GM21526 (cell line): ENCODE results near the gene FLT4.

Source experiments
- ATAC-seq: cut with Tn5 transposase; IDR thresholded peaks from one replicate; pipeline ENCODE4 v1.9.1; 2021; ENCODE audit warnings: moderate library complexity; ENCODE audit not compliant: unreplicated experiment, low FRiP score

The FLT4 gene

DNA sequence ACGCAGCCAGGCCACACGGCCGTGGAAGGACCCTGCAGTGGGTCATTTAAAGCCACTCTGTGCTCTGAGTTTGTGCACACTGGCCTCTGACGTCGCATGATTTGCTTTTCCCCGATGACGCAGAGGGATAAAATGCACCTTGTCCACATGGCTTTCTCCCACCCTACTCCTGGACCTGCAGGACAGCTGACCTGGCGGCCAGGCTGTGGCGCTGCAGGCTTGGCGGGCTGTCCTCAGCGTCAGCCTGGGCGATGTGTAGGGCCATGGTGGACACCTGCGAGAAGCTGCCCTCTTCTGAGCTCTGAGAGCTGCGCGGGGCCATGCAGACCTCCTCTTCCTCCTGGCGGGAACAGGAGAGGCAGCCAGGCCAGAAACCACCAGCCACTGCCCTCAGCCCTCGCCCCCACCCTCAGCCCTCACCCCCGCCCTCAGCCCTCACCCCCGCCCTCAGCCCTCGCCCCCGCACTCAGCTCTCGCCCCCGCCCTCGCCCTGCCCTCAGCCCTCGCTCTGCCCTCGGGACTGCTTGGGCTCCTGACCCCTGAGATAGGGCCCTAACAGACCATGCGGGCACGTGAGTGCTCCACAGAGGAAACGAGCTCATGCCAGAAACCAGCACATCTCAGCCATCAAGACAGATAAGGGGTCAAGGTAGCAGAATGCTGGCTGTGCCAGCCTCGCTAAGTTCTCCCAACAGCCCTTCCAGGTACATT lies 38.1 kb downstream of the FLT4 start:
- no peak for ATAC-seq

DNA sequence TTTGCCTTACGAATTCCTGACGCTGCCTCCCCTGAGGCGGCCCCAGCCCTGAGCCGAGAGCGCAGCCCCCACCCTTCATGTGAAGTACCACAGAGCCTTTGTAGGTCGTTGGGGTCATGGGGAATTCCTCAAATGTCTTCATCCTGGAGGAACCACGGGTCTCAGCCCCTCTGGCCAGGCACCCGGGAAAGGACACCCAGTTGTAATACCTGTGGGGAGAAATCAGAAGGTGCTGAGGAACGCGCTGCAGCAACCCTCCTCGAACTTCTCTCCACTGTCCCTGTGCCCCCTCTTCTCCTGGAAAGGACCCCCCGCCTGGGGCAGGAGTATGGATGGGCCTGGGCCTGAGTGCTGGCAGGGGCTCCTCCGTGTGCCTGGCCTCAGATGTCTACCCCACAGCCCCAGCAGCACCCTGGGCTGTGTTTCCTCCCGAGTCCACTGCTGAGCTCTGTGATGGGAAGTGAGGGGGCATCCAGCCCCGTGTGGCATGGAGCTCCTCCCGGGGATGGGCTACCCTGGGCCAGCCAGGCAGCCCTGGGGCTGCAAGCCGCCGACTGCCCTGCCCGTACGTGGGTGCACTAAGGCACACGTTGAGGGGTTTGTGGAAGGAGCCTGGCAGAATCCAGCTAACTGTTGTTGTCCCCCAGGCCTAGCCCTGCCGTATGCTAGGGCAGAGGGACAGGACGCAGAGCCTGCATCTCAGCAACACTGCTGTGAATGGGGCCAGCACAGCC lies 39.4 kb downstream of the FLT4 start:
- ATAC-seq: no peak

DNA sequence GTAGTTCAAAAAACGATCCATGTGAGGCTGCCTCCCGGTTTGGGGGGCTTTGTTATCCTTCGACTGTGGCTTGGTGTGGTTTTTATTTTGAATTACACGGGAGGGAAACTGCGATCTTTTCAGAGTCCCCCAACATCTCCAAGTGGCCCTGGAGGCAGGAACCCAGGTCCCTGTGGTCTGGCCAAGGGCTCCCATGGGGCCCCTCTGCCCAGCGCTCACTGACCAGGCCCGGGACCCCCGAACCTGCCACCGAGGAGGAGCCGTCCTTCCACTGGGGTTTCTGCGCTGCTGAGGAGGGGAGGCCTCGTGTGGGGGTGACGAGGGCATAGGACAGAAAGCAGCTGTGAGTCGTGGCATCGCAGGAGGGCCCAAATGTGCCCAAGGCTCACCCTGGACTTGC lies 40.0 kb downstream of the FLT4 start:
- ATAC-seq: no peak

DNA sequence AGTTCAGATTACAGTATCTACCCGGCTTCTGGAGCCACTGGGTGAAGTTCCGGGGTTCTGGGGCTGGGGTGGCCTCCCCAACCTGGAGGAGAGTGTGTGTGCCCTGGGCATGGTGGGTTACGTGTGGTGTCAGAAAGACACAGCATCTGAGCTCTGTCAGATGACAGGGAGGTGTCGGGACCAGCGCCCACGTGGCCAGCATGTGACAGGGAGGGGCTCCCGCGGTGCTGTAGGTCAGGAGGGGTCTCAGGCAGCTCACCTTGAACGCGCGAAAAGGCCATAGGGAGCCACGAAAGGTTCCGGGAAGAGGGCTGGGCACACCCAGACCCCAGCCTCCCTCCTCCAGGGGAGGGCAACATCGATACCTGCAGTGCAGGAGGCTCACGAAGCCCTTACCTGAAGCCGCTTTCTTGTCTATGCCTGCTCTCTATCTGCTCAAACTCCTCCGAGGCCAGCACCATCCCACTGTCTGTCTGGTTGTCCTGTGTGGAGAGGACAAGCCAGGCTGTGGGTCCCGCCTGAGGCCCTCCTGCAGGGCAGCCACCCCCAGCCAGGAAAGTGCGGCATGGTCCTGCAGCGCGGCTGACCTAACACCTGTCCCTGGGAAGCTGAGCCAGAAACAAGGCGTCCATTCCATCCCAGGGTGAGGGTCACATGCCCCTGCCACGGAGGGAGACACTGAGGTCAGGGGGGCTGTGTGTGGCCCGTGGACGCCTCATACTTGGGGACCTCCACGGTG lies 40.7 kb downstream of the FLT4 start:
- no peak for ATAC-seq

DNA sequence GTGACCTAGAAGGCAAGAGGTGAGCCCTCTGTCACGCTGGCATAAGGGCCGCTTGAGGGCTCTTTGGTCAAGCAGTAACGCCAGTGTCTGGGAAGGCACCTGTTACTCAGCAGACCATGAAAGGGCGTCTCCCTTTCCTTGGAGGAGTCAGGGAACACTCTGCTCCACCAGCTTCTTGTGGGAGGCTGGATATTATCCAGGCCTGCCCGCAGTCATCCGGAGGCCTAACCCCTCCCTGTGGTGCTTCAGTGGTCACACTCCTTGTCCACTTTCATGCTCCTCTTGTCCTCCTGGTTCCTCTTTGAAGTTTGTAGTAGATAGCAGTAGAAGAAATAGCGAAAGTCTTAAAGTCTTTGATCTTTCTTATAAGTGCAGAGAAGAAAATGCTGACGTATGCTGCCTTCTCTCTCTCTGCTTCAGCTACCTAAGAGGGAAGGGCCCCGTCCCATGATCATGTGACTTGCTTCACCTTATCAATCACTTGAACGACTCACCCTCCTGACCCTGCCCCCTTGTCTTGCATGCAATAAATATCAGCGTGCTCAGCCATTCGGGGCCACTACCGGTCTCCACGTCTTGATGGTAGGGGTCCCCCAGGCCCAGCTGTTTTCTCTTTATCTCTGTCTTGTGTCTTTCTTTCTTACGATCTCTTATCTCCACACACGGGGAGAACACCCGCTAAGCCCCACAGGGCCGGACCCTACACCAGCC lies 41.4 kb downstream of the FLT4 start:
- ATAC-seq: no peak

DNA sequence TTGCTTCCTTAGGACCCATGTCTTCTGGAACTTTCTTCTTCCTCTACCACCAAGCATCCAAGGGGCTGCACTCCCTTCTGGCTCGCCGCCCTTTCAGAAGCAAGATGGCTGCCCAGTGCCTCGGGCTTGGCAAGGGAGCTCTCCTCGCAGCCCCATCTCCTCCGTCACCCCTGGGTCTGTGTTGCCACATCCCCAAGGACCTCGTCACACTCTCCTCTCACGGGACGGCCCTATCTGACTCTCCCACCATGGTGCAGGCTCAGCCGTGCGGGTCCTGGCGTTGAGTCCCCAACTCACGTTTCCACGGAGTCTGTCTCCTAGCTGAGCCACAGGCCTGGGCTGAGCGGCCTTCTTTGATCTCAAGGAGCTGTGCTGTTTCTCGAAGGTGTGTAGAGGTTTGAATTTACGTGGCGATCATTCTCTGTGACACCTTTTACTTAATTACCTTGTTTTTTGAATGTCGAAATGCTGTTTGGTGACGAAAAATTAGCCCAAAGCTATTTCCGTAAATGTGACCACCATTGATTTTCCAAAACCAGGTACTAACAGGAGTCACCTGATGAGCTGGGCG lies 43.1 kb downstream of the FLT4 start:
- no peak for ATAC-seq

DNA sequence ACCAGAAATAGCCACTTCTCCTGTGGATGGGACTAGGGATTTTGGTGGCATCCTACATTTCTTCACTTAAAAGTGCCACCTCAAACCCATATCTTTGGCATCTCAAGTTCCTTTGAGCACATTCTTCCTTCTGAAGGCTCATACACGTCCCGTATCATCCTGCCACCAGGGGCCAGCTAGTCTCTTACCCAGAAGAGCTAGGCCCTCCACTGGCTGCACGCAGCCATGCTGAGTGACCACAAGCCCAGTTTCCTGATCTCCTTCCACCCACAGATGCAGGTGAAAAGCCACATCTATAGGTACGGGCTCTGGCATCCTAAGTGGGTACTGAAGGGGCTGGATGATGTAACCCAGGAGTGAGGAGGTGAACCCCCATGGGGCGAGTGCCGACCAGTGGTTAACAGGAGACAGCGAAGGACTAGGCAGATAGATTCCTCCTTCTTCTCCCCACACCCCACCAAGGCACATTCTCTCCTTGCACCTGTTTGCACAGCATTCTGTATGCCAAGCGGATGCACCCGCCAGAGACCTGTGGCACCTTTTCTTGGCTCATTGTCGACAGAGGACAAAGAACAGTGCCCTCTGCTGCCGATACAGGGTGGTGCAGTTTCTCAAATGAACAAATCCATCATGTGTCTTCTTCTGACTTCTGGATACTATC lies 43.7 kb downstream of the FLT4 start:
- no peak for ATAC-seq

DNA sequence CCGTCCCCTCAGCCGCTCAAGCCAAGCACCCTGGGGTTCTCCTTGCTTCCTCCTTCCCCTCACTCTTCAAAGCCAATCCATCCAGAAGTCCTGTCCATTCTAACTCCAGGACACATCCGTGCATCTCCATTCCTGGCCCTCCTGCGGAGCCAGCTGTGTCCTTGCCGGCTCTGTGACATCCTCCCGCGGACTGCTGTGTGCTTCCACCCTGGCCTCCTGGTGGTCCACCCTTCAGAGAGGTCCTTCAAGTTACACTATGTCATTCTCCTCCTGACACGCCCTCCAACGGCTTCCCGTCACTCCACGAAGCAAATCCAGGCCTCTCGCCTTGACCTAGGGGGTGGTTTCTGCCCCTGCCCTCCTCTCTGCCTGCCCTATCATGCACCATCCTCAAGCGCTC lies 45.1 kb downstream of the FLT4 start:
- ATAC-seq: no peak

DNA sequence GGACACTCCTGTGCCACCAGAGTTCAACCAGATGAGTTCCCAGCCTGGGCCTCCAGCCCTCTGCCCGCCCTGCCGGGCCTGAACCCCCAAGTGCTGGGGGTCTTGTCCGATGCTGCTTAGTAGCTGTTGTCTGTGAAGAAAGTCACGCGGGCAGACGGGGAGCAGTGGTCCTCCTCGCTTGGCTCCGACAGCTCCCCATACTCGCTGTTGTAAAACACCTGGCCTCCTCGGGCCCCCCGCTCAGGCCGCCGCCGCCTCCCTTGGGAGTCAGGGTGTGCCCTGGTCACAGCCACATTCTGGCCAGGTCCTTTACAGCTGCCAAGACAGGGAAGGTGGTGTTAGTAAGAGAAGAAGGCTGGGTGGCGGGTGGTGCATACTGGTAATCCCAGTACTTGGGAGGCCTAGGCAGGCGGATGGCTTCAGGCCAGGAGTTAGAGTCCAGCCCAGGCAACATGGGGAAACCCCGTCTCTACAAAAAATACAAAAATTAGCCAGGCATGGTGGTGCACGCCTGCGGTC lies 46.3 kb downstream of the FLT4 start:
- ATAC-seq: no peak

DNA sequence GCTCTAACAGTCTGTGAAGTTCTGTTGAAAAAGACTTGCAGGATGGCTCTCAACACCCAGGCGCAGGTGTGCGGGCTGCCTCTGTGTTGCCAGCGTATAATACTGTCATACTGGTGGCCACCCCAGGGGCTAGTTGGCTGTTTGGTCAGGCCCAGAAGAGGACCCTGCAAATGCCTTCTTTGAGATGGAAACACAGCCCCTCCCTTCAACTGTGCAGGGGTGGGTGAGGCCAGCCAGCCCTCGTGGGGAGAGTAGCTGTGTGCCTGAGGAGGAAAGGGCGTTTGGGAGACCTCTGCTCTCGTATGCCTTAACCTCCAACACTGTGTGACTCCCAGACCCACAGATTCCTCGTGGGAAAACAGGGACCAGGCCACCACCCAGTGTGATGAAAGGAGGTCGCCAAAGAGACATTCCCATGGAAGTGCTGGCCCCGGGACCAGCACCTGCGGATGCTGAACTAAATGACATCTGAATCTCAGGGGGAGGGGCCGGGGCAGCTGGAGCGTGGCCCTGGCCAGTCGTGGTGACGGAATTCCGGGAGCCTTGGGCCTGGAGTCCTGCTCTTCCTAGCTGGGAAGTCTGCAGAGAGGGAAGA lies 46.8 kb downstream of the FLT4 start:
- no peak for ATAC-seq

DNA sequence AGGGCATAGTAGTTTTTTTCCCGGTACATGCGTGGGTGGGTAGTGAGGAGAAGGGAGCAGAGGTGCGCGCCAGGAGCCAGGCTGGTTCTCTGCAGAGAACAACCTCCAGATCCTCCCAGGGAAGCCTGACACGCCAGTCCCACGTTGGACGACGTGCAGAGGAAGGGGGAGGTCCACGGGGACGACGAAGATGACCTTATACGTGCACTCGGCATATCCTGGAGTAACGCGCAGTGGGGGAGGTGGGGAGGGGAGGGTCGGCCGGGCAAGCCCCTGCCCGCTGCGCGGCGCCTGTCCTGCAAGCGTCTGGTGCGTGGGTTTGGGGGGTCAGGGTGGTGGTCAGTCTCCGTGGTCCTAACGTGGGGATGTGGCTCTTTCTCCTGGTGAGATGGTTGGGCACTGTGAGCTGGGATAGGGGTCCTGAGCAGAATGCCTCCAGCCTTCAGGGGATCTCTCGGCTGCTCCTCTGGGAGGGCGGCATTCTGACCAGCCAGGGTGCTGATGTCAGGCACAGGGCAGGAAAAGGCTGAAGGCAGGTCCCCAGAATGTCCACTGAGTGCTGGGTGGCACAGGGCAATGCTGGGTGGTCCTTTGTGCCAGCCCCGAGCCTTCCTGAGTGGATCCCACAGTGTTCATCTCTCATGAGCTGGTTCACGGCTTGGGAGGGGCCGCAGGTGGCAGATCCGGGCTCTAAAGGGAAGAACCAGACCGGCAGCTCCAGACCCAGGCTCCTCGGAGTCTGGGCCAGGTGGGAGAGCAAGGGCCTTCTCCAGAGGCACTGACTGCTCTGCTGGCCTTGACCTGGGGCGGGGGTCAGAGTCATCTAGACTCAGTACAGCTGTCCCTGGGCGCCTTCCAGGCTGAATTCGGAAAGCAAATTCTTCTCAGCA lies 47.6 kb downstream of the FLT4 start:
- ATAC-seq: no peak

DNA sequence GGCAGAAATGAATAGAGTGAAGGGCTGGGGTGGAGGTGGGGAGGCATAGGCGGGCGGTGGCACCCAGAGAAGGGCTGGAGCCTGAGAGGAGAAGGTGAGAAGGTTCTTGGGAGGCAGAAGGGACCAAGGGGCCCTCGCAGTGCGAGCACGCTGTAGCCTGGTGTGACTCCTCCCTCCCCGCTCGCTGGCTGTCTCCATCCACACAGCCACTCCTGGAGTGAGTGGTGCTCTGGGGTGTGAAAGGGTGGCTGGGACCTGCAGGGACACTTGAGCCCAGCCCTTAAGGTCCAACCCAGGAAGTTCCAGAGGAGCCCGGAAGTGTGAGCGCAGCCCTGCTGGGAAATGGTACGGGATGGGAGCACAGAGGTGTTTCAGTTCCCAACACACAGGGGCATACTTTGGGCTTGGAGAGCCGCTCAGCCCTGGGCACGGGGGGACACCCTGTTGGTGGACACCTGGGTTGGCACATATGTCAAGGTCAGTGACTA lies 48.8 kb downstream of the FLT4 start:
- ATAC-seq: no peak

DNA sequence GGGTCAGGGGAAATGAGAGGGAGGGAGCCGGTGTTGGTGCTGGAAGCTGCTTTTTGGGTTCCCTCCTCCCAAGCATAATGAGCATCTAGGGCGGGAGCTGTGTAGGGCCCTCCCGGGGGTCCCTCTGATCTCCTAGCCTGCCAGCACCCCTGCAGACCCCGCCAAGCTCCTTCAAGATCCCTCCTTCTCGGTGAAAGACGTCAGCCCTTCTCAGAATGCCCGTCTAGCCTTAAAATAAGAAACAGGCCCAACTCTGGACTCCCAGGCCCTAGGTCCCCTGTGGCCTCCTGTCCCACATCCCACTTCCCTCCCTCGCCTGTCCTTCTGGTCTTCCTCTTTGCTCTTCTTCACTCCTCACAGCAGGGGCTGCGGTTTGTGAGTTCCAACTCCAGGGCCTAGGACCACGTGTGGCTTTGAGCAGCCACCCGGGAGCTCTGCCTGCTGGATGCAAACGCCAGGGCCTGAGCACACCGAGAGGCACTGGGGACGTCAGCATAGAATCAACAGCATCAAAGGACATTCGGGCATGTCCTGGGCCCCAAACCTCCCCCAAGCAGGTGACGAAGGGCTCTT lies 49.3 kb downstream of the FLT4 start:
- ATAC-seq: no peak

DNA sequence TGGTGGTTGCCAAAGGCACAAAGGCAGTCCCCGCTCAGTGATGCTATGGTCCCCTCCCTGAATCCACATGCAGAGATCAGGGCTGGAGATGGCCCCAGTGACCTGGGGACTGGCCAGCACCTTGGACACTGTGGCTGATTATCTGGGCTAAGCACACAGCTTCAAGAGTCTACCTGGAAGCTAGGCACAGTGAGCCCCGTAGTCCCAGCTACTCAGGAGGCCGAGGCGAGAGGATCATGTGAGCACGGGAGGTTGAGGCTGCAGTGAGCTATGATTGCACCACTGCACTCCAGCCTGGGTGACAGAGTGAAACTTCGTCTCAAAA lies 49.8 kb downstream of the FLT4 start:
- ATAC-seq: no peak

DNA sequence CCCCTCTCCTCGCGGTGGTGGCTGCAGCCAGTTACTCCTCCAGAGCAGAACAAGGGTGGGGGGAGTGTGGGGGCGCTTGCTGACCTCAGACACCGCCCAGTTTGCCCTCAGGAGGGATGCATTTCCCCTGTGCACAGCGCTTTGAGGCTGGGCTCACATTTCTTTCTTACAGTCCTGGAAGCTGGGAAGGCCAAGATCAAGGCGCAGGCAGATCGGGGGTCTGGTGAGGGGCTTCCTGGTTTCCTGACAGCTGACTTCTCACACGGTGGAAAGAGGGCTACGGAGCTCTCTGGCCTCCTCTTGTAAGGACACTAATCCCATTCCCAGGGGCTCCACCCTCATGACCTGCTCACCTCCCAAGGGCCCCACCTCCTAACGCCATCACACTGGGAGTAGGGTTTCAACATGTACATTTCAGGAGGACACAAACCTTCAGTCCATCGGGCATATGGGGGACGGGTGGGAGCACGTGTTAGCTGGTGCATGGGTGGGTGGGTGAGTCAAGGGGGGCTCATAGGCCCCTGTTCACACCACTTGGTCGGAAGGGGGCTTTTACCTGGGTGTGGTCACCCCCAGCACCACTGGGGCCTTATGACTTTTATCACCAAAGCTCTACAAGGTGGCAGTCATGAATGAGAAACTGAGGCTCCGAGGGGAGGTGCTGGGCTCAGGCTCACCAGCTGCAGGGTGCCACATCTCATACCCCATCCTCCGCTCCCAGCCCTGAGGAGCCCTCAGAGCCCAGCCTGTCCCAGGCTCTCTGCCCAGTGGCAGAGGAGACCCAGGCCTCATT lies 50.4 kb downstream of the FLT4 start:
- no peak for ATAC-seq

DNA sequence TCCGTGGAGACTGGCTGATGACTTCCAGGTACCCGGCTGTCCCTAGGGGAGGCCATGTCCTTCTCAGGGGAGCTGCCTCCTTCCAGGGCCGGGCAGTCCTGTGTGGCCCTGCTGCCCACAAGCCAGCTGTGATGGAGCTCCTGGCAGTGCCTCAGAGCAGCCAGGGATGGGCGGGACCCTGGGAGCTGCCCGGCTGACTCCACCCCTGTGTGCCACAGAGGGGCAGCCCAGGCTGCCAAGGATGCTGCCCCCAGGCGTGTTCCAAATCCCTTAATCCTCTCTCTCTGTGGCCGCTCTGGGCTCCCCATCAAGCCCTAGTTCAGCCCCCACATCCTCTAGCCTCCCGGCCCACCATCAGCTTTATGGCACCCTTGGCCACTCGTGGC lies 51.1 kb downstream of the FLT4 start:
- no peak for ATAC-seq

DNA sequence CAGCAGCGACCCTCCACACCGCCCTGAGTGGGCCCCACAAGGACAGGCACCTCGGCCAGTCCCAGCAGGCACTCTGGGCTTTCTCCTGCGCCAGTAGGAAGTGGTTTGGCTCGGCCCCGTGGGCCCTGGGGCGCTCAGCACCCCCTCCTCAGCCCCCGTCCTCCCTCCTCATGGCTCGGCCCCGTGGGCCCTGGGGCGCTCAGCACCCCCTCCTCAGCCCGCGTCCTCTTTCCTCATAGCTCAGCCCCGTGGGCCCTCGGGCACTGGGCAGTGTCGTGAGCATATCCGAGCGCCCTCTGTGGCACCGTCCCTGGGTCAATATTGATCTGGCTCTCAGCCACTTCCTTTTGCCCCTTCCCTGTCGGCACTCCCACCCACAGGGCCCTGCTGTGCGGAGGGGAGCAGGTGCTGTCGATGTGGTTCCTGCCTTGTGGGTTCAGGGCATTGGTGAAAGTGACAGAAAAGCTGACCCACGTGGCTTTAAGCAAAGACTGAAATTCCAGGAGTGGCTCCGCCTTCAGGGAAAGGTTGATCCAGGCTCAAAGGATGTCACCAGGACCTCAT lies 52.6 kb downstream of the FLT4 start:
- no peak for ATAC-seq
